Chondrocyte (in vitro differentiated cells): Measurements from ENCODE around the gene ARHGEF2. TPM values are rescaled to one million over a fixed set of nuclear protein-coding genes. Genes with fewer than 3 reads are reported as not detected.

ENCODE experiments used
- DNase-seq: peaks from one replicate; pipeline ENCODE4 v3.0.0; 2021; ENCODE audit warnings: mixed read lengths, low spot score
- H3K27ac Mint-ChIP-seq: one replicate; pipeline ENCODE4 v1.8.0; 2021; ENCODE audit warnings: mild to moderate bottlenecking, moderate library complexity, mixed read lengths; ENCODE audit not compliant: unreplicated experiment
- H3K27me3 Mint-ChIP-seq: 2 replicates; pipeline ENCODE4 v1.8.0; 2021; ENCODE audit warnings: low read depth, mixed read lengths
- H3K36me3 Mint-ChIP-seq: 2 replicates; pipeline ENCODE4 v1.8.0; 2021; ENCODE audit warnings: low read depth, mixed read lengths
- H3K4me1 Mint-ChIP-seq: 2 replicates; pipeline ENCODE4 v1.8.0; 2021; ENCODE audit warnings: low read depth, mild to moderate bottlenecking, mixed read lengths
- H3K4me3 Mint-ChIP-seq: one replicate; pipeline ENCODE4 v1.8.0; 2021; ENCODE audit warnings: mild to moderate bottlenecking, moderate library complexity, mixed read lengths; ENCODE audit not compliant: unreplicated experiment
- H3K9me3 Mint-ChIP-seq: 2 replicates; pipeline ENCODE4 v1.8.0; 2021; ENCODE audit warnings: low read depth, mixed read lengths
- CTCF ChIP-seq: fragments of 200-600 bp; sonication (generic); IDR thresholded peaks from 2 replicates; pipeline ENCODE4 v1.5.0; 2021; ENCODE audit warnings: antibody characterized with exemption, mild to moderate bottlenecking, moderate library complexity
- total RNA-seq: library from RNA; stranded (reverse); gene quantifications from 3 replicates; pipeline ENCODE4 v1.2.1, GENCODE V29; 2021

Gene ARHGEF2
- total RNA-seq, 1 donor from 2014 or later: 203 TPM

- Mint-ChIP-seq H3K36me3 (peaks cover 16% of the 10 kb centered on the region), H3K4me1 (peaks cover 24% of the 10 kb centered on the region), H3K4me3 (peak overlapping the region; percentile 95), H3K9me3 (no peaks in the 10 kb centered on the region), H3K27me3 (no peaks in the 10 kb centered on the region), H3K27ac (no peak overlapping the region)
- DNase-seq: no peak
- no peak for TF ChIP-seq CTCF
Measured at GRCh38 chr1:156021093-156021428, 42.7 kb upstream of the ARHGEF2 start.

- H3K36me3 Mint-ChIP-seq: peaks cover 16% of the 10 kb centered on the region
- H3K27me3 Mint-ChIP-seq: no peaks in the 10 kb centered on the region
- H3K27ac Mint-ChIP-seq: peak within 1 kb of the TSS; percentile 90
- peak within 1 kb of the TSS; percentile 95 for H3K4me3 Mint-ChIP-seq
- H3K9me3 Mint-ChIP-seq: no peaks in the 10 kb centered on the region
- peaks cover 20% of the 10 kb centered on the region for H3K4me1 Mint-ChIP-seq
- peak; percentile 27 for TF ChIP-seq CTCF
- no peak for DNase-seq
Measured at GRCh38 chr1:156020293-156021092, 42.1 kb upstream of the ARHGEF2 start, which contains the start of gene SSR2. TSS of gene SSR2 (minus strand) at chr1:156020951. CDS start at chr1:156020167, 784 bp downstream.

GRCh38 chr1:156019946-156020292, 41.6 kb upstream of the ARHGEF2 start:
- no peak for DNase-seq
- Mint-ChIP-seq H3K36me3 (peaks cover 16% of the 10 kb centered on the region), H3K4me3 (peak overlapping the region; percentile 95), H3K27me3 (no peaks in the 10 kb centered on the region), H3K27ac (peak overlapping the region; percentile 90), H3K4me1 (peaks cover 20% of the 10 kb centered on the region), H3K9me3 (no peaks in the 10 kb centered on the region)
- no peak for TF ChIP-seq CTCF

GRCh38 chr1:156014829-156015228, 36.5 kb upstream of the ARHGEF2 start:
- Mint-ChIP-seq H3K4me3 (no peak overlapping the region), H3K4me1 (peaks cover 12% of the 10 kb centered on the region), H3K27me3 (no peaks in the 10 kb centered on the region), H3K27ac (no peak overlapping the region), H3K9me3 (no peaks in the 10 kb centered on the region), H3K36me3 (peaks cover 37% of the 10 kb centered on the region)
- TF ChIP-seq CTCF: no peak
- DNase-seq: no peak

- Mint-ChIP-seq H3K36me3 (peaks cover 40% of the 10 kb centered on the region), H3K4me1 (no peaks in the 10 kb centered on the region), H3K4me3 (no peak overlapping the region), H3K9me3 (no peaks in the 10 kb centered on the region), H3K27me3 (no peaks in the 10 kb centered on the region), H3K27ac (no peak overlapping the region)
- no peak for DNase-seq
- TF ChIP-seq CTCF: no peak
Measured at GRCh38 chr1:156012051-156012817, 33.9 kb upstream of the ARHGEF2 start.
